ENCODE measurements around the gene FAM219B. TPM values are rescaled to one million over a fixed set of nuclear protein-coding genes. Genes with fewer than 3 reads are reported as not detected.

Gene FAM219B
- total RNA-seq, 1 experiment from 2014 or later: 41.8 TPM

DNA sequence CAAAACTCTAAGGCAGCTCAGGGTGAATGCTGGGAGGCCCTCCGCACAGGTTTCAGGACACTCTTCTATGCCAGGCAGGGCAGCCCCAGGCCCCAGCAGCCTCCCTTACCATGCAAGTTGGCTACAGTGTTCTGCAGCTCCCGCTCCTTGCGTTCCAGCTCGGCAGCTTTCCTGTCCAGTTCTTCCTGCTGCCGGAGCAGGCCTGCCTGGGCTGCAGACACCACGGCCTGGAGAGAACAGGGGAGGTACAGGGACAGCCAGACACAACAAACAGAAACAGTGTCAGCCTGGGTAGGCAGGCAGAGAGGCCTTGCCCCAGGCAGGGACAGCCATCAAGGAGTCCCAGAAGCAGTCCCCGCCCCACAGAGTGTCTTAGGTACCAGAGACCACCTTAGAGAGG lies 54.7 kb downstream of the FAM219B start:
- Histone ChIP-seq H3K27me3 (ENCODE audit: insufficient read depth, low read depth) (no peaks in the 10 kb centered on the region), H3K9me3 (ENCODE audit: insufficient read depth, low read depth) (no peaks in the 10 kb centered on the region), H3K9me2 (ENCODE audit: insufficient read depth) (no peaks in the 10 kb centered on the region), H4K20me1 (ENCODE audit: insufficient read depth) (peaks cover 12% of the 10 kb centered on the region; the same call in 1 of the 2 replicates), H3K4me1 (replicated peaks; ENCODE audit: insufficient read depth) (peaks cover 6% of the 10 kb centered on the region), H2AFZ (no peak overlapping the region), H3F3A (ENCODE audit: insufficient read depth, low read depth) (peaks cover 18% of the 10 kb centered on the region; the same call in 1 of the 2 replicates), H3K27ac (no peak overlapping the region), H3K79me2 (ENCODE audit: low read depth) (peaks cover 5% of the 10 kb centered on the region; the same call in 1 of the 2 replicates), H3K4me2 (no peak overlapping the region), H3K4me3 (no peak overlapping the region), H3K36me3 (ENCODE audit: low read depth) (peaks cover 3% of the 10 kb centered on the region)
- no peak for TF ChIP-seq EZH2 (IDR thresholded peaks at IDR 0.05; ENCODE audit: low read depth)
- TF ChIP-seq, protein P1, sequence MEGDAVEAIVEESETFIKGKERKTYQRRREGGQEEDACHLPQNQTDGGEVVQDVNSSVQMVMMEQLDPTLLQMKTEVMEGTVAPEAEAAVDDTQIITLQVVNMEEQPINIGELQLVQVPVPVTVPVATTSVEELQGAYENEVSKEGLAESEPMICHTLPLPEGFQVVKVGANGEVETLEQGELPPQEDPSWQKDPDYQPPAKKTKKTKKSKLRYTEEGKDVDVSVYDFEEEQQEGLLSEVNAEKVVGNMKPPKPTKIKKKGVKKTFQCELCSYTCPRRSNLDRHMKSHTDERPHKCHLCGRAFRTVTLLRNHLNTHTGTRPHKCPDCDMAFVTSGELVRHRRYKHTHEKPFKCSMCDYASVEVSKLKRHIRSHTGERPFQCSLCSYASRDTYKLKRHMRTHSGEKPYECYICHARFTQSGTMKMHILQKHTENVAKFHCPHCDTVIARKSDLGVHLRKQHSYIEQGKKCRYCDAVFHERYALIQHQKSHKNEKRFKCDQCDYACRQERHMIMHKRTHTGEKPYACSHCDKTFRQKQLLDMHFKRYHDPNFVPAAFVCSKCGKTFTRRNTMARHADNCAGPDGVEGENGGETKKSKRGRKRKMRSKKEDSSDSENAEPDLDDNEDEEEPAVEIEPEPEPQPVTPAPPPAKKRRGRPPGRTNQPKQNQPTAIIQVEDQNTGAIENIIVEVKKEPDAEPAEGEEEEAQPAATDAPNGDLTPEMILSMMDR (conservative IDR thresholded peaks at IDR 0.05): no peak
- intact Hi-C loops (cut with micrococcal nuclease; ENCODE audit: unreplicated experiment): no loop called here
- no peak for DNase-seq
- ChIA-PET POLR2A (ENCODE audit: unreplicated experiment) (no interaction called here), CTCF (no interaction called here)
- no TSS peak for BruUV-seq (replicated peaks)

DNA sequence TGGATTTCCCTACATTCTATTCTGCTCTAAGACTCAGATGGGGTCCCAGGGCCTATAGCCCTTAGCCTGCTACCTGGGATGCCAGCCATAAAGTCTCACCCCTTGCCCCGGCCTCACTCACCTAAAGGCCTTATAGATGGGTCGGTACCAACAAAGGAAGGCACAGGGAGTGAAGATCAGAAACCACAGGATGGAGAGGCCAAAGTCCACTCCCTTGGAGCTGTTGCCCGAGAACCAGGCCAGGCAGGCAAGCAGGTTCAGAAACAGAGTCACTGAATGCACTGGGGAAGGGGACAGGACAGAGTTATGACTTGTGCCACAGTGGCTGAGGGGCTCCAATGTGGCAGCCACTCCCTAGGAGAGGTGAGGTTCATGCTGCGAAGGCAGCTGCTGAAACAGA lies 56.3 kb downstream of the FAM219B start:
- peaks cover 16% of the 10 kb centered on the region; the same call in 1 of the 2 replicates for H3F3A ChIP-seq (ENCODE audit: insufficient read depth, low read depth)
- no TSS peak for BruUV-seq (replicated peaks)
- no peaks in the 10 kb centered on the region for H3K4me1 ChIP-seq (replicated peaks; ENCODE audit: insufficient read depth)
- H3K27ac ChIP-seq: no peak overlapping the region
- no peak overlapping the region for H3K4me3 ChIP-seq
- H2AFZ ChIP-seq: no peak overlapping the region
- no peak overlapping the region for H3K4me2 ChIP-seq
- peaks cover 3% of the 10 kb centered on the region for H3K36me3 ChIP-seq (ENCODE audit: low read depth)
- H4K20me1 ChIP-seq (ENCODE audit: insufficient read depth): no peaks in the 10 kb centered on the region
- no peak for DNase-seq
- no peaks in the 10 kb centered on the region for H3K9me2 ChIP-seq (ENCODE audit: insufficient read depth)
- no peaks in the 10 kb centered on the region for H3K27me3 ChIP-seq (ENCODE audit: insufficient read depth, low read depth)
- TF ChIP-seq, protein P1 (conservative IDR thresholded peaks at IDR 0.05): no peak
- TF ChIP-seq EZH2 (IDR thresholded peaks at IDR 0.05; ENCODE audit: low read depth): no peak
- intact Hi-C loops (cut with micrococcal nuclease; ENCODE audit: unreplicated experiment): no loop called here
- ChIA-PET POLR2A (ENCODE audit: unreplicated experiment) (no interaction called here), CTCF (no interaction called here)
- H3K79me2 ChIP-seq (ENCODE audit: low read depth): no peaks in the 10 kb centered on the region
- no peaks in the 10 kb centered on the region for H3K9me3 ChIP-seq (ENCODE audit: insufficient read depth, low read depth)

Other genes starting within 250 kb of the FAM219B start
- 43.3 and 46.3 TPM in 2 replicates for gene EDC3, start 210.8 kb downstream of the FAM219B start, total RNA-seq (2021)
- 0.33 and 0.39 TPM in 2 replicates for gene CYP1A1, start 181.3 kb downstream of the FAM219B start, total RNA-seq (2021)
- gene CYP1A2, start 158.0 kb downstream of the FAM219B start, total RNA-seq (2021): not detected in 2 replicates
- 78.3 TPM in 2 replicates for gene CSK, start 124.8 kb downstream of the FAM219B start, total RNA-seq (2021)
- gene LMAN1L, start 94.0 kb downstream of the FAM219B start, total RNA-seq (2021): not detected in 2 replicates
- gene CPLX3, start 80.2 kb downstream of the FAM219B start, total RNA-seq (2021): not detected in 2 replicates
- gene ULK3, start 63.7 kb downstream of the FAM219B start, total RNA-seq (2021): 30.2 and 46.6 TPM in 2 replicates
- gene SCAMP2, start 33.5 kb downstream of the FAM219B start, total RNA-seq (2021): 84.6 and 87.4 TPM in 2 replicates
- 22.5 and 23.0 TPM in 2 replicates for gene MPI, start 16.8 kb downstream of the FAM219B start, total RNA-seq (2021)
- 177 and 247 TPM in 2 replicates for gene COX5A, start 31.2 kb upstream of the FAM219B start, total RNA-seq (2021)
- 14.9 and 19.6 TPM in 2 replicates for gene RPP25, start 49.9 kb upstream of the FAM219B start, total RNA-seq (2021)
- 17.9 and 19.7 TPM in 2 replicates for gene SCAMP5, start 88.7 kb upstream of the FAM219B start, total RNA-seq (2021)
- 23.7 and 24.4 TPM in 2 replicates for gene PPCDC, start 116.7 kb upstream of the FAM219B start, total RNA-seq (2021)